Gastroesophageal sphincter (tissue), 4 donors: ENCODE results near the gene CPNE5. TPM values are rescaled to one million over a fixed set of nuclear protein-coding genes. Genes with fewer than 3 reads are reported as not detected.

Experiments
- ATAC-seq: fragments of 150-250 bp; one replicate; pipeline ENCODE4 v1.9.1; 2016; ENCODE audit warnings: mild to moderate bottlenecking, moderate library complexity
- H3K27ac ChIP-seq, 4 donors: fragments of 200-600 bp; sonication (generic) in 3 of 4; 1 replicate in 3 of 4; 2 replicates in 1 of 4; pipeline ENCODE4 v1.5.1; 2016 to 2019
- H3K27me3 ChIP-seq: fragments of 200-600 bp; sonication (generic); one replicate; pipeline ENCODE4 v1.5.1; 2019
- H3K36me3 ChIP-seq, 2 donors: fragments of 200-600 bp; sonication (generic); one replicate each; pipeline ENCODE4 v1.5.1; 2019; ENCODE audit warnings: control low read depth in 1 of 2
- H3K4me1 ChIP-seq, 3 donors: fragments of 200-600 bp; sonication (generic); 1 replicate in 2 of 3; 2 replicates in 1 of 3; pipeline ENCODE4 v1.5.1; 2016 to 2019; ENCODE audit warnings: control low read depth in 2 of 3
- H3K4me3 ChIP-seq, 2 donors: fragments of 200-600 bp; sonication (generic); one replicate each; pipeline ENCODE4 v1.5.1; 2019; ENCODE audit warnings: mild to moderate bottlenecking in 1 of 2, moderate library complexity in 1 of 2
- H3K9me3 ChIP-seq, 3 donors: fragments of 200-600 bp; sonication (generic); one replicate each; pipeline ENCODE4 v1.5.1; 2017 to 2019; ENCODE audit warnings: control low read depth in 2 of 3
- CTCF ChIP-seq, 4 experiments: fragments of 200-600 bp in 2 of 4; fragments of 450-650 bp in 2 of 4; sonication (generic) in 1 of 4; IDR thresholded peaks; one replicate each; pipeline ENCODE4 v1.5.1; 2017 to 2019; ENCODE audit warnings: antibody characterized with exemption in 4 of 4, mild to moderate bottlenecking in 2 of 4, moderate library complexity in 2 of 4
- EP300 ChIP-seq: sonication (generic); formaldehyde crosslinking; IDR thresholded peaks from one replicate; pipeline ENCODE4 v1.6.1; 2017; ENCODE audit warnings: antibody characterized with exemption, mild to moderate bottlenecking
- POLR2A ChIP-seq, 2 donors: fragments of 450-650 bp; IDR thresholded peaks; one replicate each; pipeline ENCODE4 v1.6.1; 2017; ENCODE audit warnings: antibody characterized with exemption in 2 of 2, mild to moderate bottlenecking in 2 of 2, moderate library complexity in 1 of 2
- POLR2AphosphoS5 ChIP-seq: sonication (generic); formaldehyde crosslinking; IDR thresholded peaks from one replicate; pipeline ENCODE4 v1.6.1; 2017; ENCODE audit warnings: antibody characterized with exemption
- WGBS, 2 donors: methylation state at CpG; one replicate each; pipeline ENCODE4 v1.1.5; 2018; ENCODE audit warnings: low coverage in 1 of 2; 5-methylcytosine and 5-hydroxymethylcytosine counted together
- total RNA-seq, 4 donors: library from RNA; depleted of rRNA; stranded (reverse); fragments of >200 nt; gene quantifications; one replicate each; pipeline ENCODE4 v1.1.0, GENCODE V29; 2016

CPNE5 gene
- total RNA-seq, 4 donors from 2014 or later: 0.42 to 2.3 (median 1.5) TPM

GRCh38 chr6:36857325-36857724, 18.1 kb upstream of the CPNE5 start:
- Histone ChIP-seq H3K9me3 (no peaks in the 10 kb centered on the region), H3K36me3 (peaks cover 0 to 19% of the 10 kb centered on the region in 2 donors), H3K4me1 (peaks cover 0 to 39% (median 4%) of the 10 kb centered on the region in 3 donors), H3K27ac (no peak overlapping the region), H3K27me3 (no peaks in the 10 kb centered on the region), H3K4me3 (no peak overlapping the region)
- 88 to 98% methylated on average over 1 to 4 of the region's 4 CpGs for WGBS, 2 donors
- no peak for ATAC-seq
- TF ChIP-seq POLR2A (IDR thresholded peaks at IDR 0.05): no peak
- TF ChIP-seq EP300: no peak
- TF ChIP-seq CTCF (IDR thresholded peaks at IDR 0.05): no peak

GRCh38 chr6:36856277-36856676, 17.0 kb upstream of the CPNE5 start:
- H3K27me3 ChIP-seq: no peaks in the 10 kb centered on the region
- H3K9me3 ChIP-seq: no peaks in the 10 kb centered on the region
- no peak for ATAC-seq
- TF ChIP-seq EP300 (no peak), POLR2AphosphoS5 (peak; percentile 39)
- peaks cover 0 to 48% (median 4%) of the 10 kb centered on the region in 3 donors for H3K4me1 ChIP-seq
- 62 to 76% methylated on average over 3 to 5 of the region's 8 CpGs for WGBS, 2 donors
- H3K36me3 ChIP-seq: peaks cover 0 to 19% of the 10 kb centered on the region in 2 donors
- no peak overlapping the region for H3K4me3 ChIP-seq
- peak overlapping the region in 2 of 4 donors; percentile 4 for H3K27ac ChIP-seq

GRCh38 chr6:36855750-36856149, 16.5 kb upstream of the CPNE5 start:
- H3K4me3 ChIP-seq: no peak overlapping the region
- peaks cover 0 to 19% of the 10 kb centered on the region in 2 donors for H3K36me3 ChIP-seq
- H3K4me1 ChIP-seq: peaks cover 0 to 53% (median 4%) of the 10 kb centered on the region in 3 donors
- H3K27ac ChIP-seq: peak overlapping the region in 2 of 4 donors; percentile 4
- TF ChIP-seq CTCF (IDR thresholded peaks at IDR 0.05): no peak
- no peak for TF ChIP-seq POLR2AphosphoS5
- TF ChIP-seq EP300: no peak
- no peak for TF ChIP-seq POLR2A (IDR thresholded peaks at IDR 0.05)
- H3K9me3 ChIP-seq: no peaks in the 10 kb centered on the region
- ATAC-seq: no peak
- no peaks in the 10 kb centered on the region for H3K27me3 ChIP-seq
- WGBS, 2 donors: 100% methylated on average over 1 of the region's 10 CpGs; no CpG with 5 or more reads in 1 of the 2 donors

GRCh38 chr6:36853325-36853724, 14.1 kb upstream of the CPNE5 start:
- no peaks in the 10 kb centered on the region for H3K9me3 ChIP-seq
- H3K4me3 ChIP-seq: no peak overlapping the region
- peak overlapping the region in 3 of 4 donors; percentile 9 to 48 (median 48) for H3K27ac ChIP-seq
- no peaks in the 10 kb centered on the region for H3K27me3 ChIP-seq
- peaks cover 0 to 51% (median 0%) of the 10 kb centered on the region in 3 donors for H3K4me1 ChIP-seq
- TF ChIP-seq POLR2A (IDR thresholded peaks at IDR 0.05) (no peak), POLR2AphosphoS5 (peak; percentile 52), EP300 (no peak), CTCF (IDR thresholded peaks at IDR 0.05) (no peak)
- H3K36me3 ChIP-seq: peaks cover 0 to 19% of the 10 kb centered on the region in 2 donors
- peak; percentile 82 for ATAC-seq
- WGBS, 2 donors: 55 to 71% methylated on average over 5 of the region's 5 CpGs

- 88 to 90% methylated on average over 1 to 2 of the region's 4 CpGs for WGBS, 2 donors
- peaks cover 0 to 48% (median 0%) of the 10 kb centered on the region in 3 donors for H3K4me1 ChIP-seq
Observed at GRCh38 chr6:36852481-36853147, 13.4 kb upstream of the CPNE5 start.

More at GRCh38 chr6:36852481-36853147, 13.4 kb upstream of the CPNE5 start:
- peaks cover 0 to 19% of the 10 kb centered on the region in 2 donors for H3K36me3 ChIP-seq
- H3K27ac ChIP-seq: peak overlapping the region in 3 of 4 donors; percentile 9 to 48 (median 48)
- no peaks in the 10 kb centered on the region for H3K9me3 ChIP-seq
- H3K4me3 ChIP-seq: no peak overlapping the region
- TF ChIP-seq CTCF (IDR thresholded peaks at IDR 0.05): no peak
- TF ChIP-seq POLR2AphosphoS5: no peak
- no peak for TF ChIP-seq POLR2A (IDR thresholded peaks at IDR 0.05)
- TF ChIP-seq EP300: no peak
- H3K27me3 ChIP-seq: no peaks in the 10 kb centered on the region
- ATAC-seq: no peak
